ENCODE data around the gene CDK16. TPM values are rescaled to one million over a fixed set of nuclear protein-coding genes. Genes with fewer than 3 reads are reported as not detected.
"Not testable (repeated sequence)": the region's sequence is repeated elsewhere in the genome, so short reads cannot be mapped to it uniquely, and the experiment has no call there.

Gene CDK16
- polyA plus RNA-seq, 4 donors, result 48.9 to 75.8 (median 57.2) TPM

DNA sequence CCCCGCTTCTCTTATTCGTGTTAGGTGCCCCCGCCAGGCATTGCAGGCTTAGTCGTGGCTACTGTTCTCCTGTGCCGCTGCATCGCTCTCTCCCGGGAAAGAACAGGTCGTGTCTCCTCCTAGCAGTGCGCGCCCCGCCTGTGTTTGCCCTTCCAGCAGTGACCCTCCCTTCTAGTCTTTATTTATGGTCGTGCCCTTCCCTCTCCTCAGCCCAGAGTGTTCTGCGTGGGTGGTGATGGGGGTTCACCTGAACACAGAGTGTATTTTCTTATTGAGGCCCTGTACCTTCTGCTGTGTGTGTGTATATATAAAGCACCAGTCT, 29.5 kb downstream of the CDK16 start:
- 59 to 75% (median 73%) methylated on average over 12 to 13 of the region's 13 CpGs for WGBS, 3 donors

DNA sequence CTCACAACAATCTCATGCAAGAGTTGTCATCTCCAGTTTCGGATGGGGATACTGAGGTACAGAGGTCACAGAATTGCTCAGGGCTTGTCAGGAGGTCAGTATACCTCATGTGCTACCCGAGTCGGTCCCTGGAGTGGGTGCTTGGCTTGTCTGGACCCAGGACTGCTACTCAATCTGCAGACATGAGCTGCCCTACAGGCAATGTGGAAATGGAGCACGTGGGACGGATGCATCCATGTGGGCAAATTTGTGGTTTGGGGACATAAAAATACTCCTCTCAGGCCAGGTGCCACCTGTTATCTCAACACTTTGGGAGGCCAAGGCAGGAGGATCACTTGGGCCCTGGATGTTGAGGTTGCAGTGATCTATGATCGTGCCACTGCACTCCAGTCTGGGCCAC, 30.1 kb downstream of the CDK16 start:
- FAIRE-seq, result no peak
- WGBS, 3 donors, result 80 to 88% (median 87%) methylated on average over 6 of the region's 6 CpGs

More for the DNA sequence above, 29.5 kb downstream of the CDK16 start:
- Histone ChIP-seq H3K4me3 (ENCODE audit: low read depth in 1 of 3, low read length in 3 of 3) (no peak overlapping the region), H3K4me1 (ENCODE audit: control insufficient read depth in 3 of 3, insufficient read depth in 2 of 3, low read depth in 1 of 3, low read length in 2 of 3) (no peaks in the 10 kb centered on the region), H3K27me3 (ENCODE audit: control insufficient read depth in 3 of 3, insufficient read depth in 3 of 3, low read length in 3 of 3) (no peaks in the 10 kb centered on the region), H3K9me3 (ENCODE audit: control insufficient read depth in 2 of 2, insufficient read depth in 1 of 2, low read depth in 1 of 2, low read length in 1 of 2) (no peaks in the 10 kb centered on the region), H3K27ac (ENCODE audit: low read depth in 1 of 3, low read length in 2 of 3) (no peak overlapping the region), H3K36me3 (ENCODE audit: control insufficient read depth in 3 of 3, insufficient read depth in 2 of 3, low read depth in 1 of 3, low read length in 3 of 3) (peaks cover 0 to 43% (median 6%) of the 10 kb centered on the region in 3 donors)
- no peak for DNase-seq
- no peak for FAIRE-seq

DNA sequence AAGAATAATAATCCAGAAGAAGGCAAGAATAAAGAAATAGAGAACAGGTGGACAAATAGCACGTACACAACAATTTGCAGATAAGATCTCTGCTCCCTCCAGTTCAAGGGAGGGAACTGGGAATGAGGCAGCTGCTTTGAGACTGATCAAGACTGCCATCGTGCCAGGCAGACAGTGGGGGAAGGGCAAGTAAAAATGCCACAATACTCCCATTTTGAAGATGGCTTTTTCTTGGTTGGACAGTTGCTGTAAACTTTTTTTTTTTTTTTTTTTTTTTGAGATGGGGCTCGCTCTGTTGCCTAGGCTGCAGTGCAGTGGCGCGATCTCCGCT, 31.5 kb downstream of the CDK16 start:
- WGBS, 3 donors, result 47 to 87% (median 81%) methylated on average over 3 to 6 of the region's 6 CpGs
- no peak overlapping the region for H3K4me3 ChIP-seq (ENCODE audit: low read depth in 1 of 3, low read length in 3 of 3)
- no peak overlapping the region for H3K27ac ChIP-seq (ENCODE audit: low read depth in 1 of 3, low read length in 2 of 3)
- no peak for FAIRE-seq
- H3K36me3 ChIP-seq (ENCODE audit: control insufficient read depth in 3 of 3, insufficient read depth in 2 of 3, low read depth in 1 of 3, low read length in 3 of 3), result peaks cover 0 to 27% (median 4%) of the 10 kb centered on the region in 3 donors
- H3K4me1 ChIP-seq (ENCODE audit: control insufficient read depth in 3 of 3, insufficient read depth in 2 of 3, low read depth in 1 of 3, low read length in 2 of 3), result no peaks in the 10 kb centered on the region
- H3K9me3 ChIP-seq (ENCODE audit: control insufficient read depth in 2 of 2, insufficient read depth in 1 of 2, low read depth in 1 of 2, low read length in 1 of 2), result no peaks in the 10 kb centered on the region
- no peaks in the 10 kb centered on the region for H3K27me3 ChIP-seq (ENCODE audit: control insufficient read depth in 3 of 3, insufficient read depth in 3 of 3, low read length in 3 of 3)
- DNase-seq, result no peak

More for the DNA sequence above, 30.1 kb downstream of the CDK16 start:
- Histone ChIP-seq H3K27ac (ENCODE audit: low read depth in 1 of 3, low read length in 2 of 3) (no peak overlapping the region), H3K9me3 (ENCODE audit: control insufficient read depth in 2 of 2, insufficient read depth in 1 of 2, low read depth in 1 of 2, low read length in 1 of 2) (no peaks in the 10 kb centered on the region), H3K4me1 (ENCODE audit: control insufficient read depth in 3 of 3, insufficient read depth in 2 of 3, low read depth in 1 of 3, low read length in 2 of 3) (no peaks in the 10 kb centered on the region), H3K4me3 (ENCODE audit: low read depth in 1 of 3, low read length in 3 of 3) (no peak overlapping the region), H3K27me3 (ENCODE audit: control insufficient read depth in 3 of 3, insufficient read depth in 3 of 3, low read length in 3 of 3) (no peaks in the 10 kb centered on the region), H3K36me3 (ENCODE audit: control insufficient read depth in 3 of 3, insufficient read depth in 2 of 3, low read depth in 1 of 3, low read length in 3 of 3) (peaks cover 0 to 38% (median 6%) of the 10 kb centered on the region in 3 donors)
- DNase-seq, result no peak

DNA sequence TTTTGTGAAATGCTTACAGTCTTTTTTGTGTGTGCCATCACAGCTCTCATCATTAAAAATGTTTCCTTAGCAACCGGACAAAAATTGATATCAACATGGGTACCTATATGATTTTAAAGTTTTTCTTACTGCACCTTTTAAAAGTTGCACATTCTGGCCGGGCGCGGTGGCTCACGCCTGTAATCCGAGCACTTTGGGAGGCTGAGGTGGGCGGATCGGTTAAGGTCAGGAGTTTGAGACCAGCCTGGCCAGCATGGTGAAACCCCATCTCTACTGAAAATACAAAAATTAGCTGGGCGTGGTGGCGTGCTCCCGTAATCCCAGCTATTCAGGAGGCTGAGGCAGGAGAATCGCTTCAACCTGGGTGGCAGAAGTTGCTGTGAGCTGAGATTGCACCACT, 39.1 kb downstream of the CDK16 start:
- H3K9me3 ChIP-seq (ENCODE audit: control insufficient read depth in 2 of 2, insufficient read depth in 1 of 2, low read depth in 1 of 2, low read length in 1 of 2); H3K27ac ChIP-seq (ENCODE audit: low read depth in 1 of 3, low read length in 2 of 3); DNase-seq; H3K4me1 ChIP-seq (ENCODE audit: control insufficient read depth in 3 of 3, insufficient read depth in 2 of 3, low read depth in 1 of 3, low read length in 2 of 3); H3K27me3 ChIP-seq (ENCODE audit: control insufficient read depth in 3 of 3, insufficient read depth in 3 of 3, low read length in 3 of 3); H3K36me3 ChIP-seq (ENCODE audit: control insufficient read depth in 3 of 3, insufficient read depth in 2 of 3, low read depth in 1 of 3, low read length in 3 of 3); FAIRE-seq; H3K4me3 ChIP-seq (ENCODE audit: low read depth in 1 of 3, low read length in 3 of 3): not testable (repeated sequence)
- WGBS, 3 donors, result 87 to 89% (median 89%) methylated on average over 11 to 12 of the region's 12 CpGs

DNA sequence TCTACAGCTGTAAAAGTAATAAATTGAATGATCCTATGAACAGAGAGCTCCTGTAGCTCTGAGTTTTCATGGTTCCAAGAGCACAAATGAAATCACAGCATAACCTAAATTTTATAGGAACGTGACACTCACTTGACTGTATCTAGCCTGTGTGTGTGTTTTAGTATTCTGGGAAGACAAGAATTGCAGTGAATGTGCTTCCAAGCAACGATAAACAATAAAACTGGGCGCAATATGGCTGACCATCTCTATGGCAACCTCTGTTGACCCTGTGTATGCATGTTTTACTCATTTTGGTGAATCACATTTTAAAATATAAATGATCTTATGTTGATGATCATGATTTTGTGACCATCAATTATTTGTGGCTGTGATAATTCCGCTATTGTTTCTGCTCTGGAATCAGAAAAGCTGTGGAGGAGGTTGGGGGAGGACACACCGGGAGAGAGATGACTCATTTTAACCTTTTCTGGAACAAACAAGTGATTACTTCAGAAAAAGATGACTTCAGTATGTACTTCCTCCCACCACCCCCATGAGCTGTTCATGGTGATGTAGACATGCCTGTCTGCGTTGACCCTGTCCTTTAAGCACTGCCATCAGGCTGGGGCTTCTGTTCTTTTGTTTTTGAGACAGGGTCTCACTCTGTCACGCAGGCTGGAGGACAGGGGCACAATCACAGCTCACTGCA, 46.1 kb downstream of the CDK16 start:
- Histone ChIP-seq H3K27ac (ENCODE audit: low read depth in 1 of 3, low read length in 2 of 3) (no peak overlapping the region), H3K36me3 (ENCODE audit: control insufficient read depth in 3 of 3, insufficient read depth in 2 of 3, low read depth in 1 of 3, low read length in 3 of 3) (no peaks in the 10 kb centered on the region), H3K4me3 (ENCODE audit: low read depth in 1 of 3, low read length in 3 of 3) (no peak overlapping the region), H3K9me3 (ENCODE audit: control insufficient read depth in 2 of 2, insufficient read depth in 1 of 2, low read depth in 1 of 2, low read length in 1 of 2) (no peaks in the 10 kb centered on the region), H3K27me3 (ENCODE audit: control insufficient read depth in 3 of 3, insufficient read depth in 3 of 3, low read length in 3 of 3) (no peaks in the 10 kb centered on the region), H3K4me1 (ENCODE audit: control insufficient read depth in 3 of 3, insufficient read depth in 2 of 3, low read depth in 1 of 3, low read length in 2 of 3) (no peaks in the 10 kb centered on the region)
- FAIRE-seq, result no peak
- 64 to 76% (median 69%) methylated on average over 7 of the region's 7 CpGs for WGBS, 3 donors
- no peak for DNase-seq

DNA sequence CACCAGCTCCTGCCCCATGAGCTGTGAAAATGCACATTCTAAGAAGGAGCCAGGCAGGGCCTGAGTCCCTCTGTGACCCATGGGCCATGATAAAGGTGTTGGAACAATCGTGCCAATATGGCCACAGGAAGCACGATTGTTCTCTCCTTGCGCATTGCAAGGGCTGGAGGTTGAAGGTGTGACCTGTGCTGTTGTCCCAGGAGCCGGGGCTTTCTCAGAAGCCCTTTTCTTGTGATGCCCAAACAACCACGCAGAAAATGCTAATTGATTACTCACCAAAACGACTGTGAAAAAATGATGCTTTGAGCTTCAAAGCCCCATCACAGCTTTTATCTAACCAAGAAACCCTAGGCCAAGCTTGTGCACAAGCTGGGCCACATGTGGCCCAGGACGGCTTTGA, 48.2 kb downstream of the CDK16 start:
- H3K4me1 ChIP-seq (ENCODE audit: control insufficient read depth in 3 of 3, insufficient read depth in 2 of 3, low read depth in 1 of 3, low read length in 2 of 3), result no peaks in the 10 kb centered on the region
- 72 to 85% (median 81%) methylated on average over 6 to 7 of the region's 7 CpGs for WGBS, 3 donors
- H3K27ac ChIP-seq (ENCODE audit: low read depth in 1 of 3, low read length in 2 of 3), result no peak overlapping the region
- no peak overlapping the region for H3K4me3 ChIP-seq (ENCODE audit: low read depth in 1 of 3, low read length in 3 of 3)
- FAIRE-seq (no peak), DNase-seq (no peak)
- H3K9me3 ChIP-seq (ENCODE audit: control insufficient read depth in 2 of 2, insufficient read depth in 1 of 2, low read depth in 1 of 2, low read length in 1 of 2), result no peaks in the 10 kb centered on the region
- no peaks in the 10 kb centered on the region for H3K27me3 ChIP-seq (ENCODE audit: control insufficient read depth in 3 of 3, insufficient read depth in 3 of 3, low read length in 3 of 3)
- no peaks in the 10 kb centered on the region for H3K36me3 ChIP-seq (ENCODE audit: control insufficient read depth in 3 of 3, insufficient read depth in 2 of 3, low read depth in 1 of 3, low read length in 3 of 3)

DNA sequence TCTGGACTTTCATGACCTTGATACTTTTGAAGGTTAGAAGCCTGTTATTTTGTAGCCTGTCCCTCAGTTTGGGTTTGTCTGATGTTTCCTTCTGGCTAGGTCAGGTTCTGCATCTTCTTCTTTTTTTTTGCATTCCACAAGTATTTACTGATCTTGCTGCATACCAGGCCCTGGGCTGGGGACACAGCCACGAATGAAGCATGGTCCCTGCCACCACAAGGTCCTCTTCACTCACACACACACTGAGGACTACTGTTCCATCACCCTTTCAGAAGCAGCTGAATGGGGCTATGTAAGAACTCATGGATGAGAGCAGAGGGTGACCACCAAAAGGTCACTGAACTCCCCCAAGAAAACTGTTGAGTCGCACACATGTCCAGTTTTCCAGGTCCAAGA, 53.5 kb downstream of the CDK16 start:
- H3K27ac ChIP-seq (ENCODE audit: low read depth in 1 of 3, low read length in 2 of 3), result no peak overlapping the region
- no peaks in the 10 kb centered on the region for H3K4me1 ChIP-seq (ENCODE audit: control insufficient read depth in 3 of 3, insufficient read depth in 2 of 3, low read depth in 1 of 3, low read length in 2 of 3)
- H3K36me3 ChIP-seq (ENCODE audit: control insufficient read depth in 3 of 3, insufficient read depth in 2 of 3, low read depth in 1 of 3, low read length in 3 of 3), result no peaks in the 10 kb centered on the region
- H3K27me3 ChIP-seq (ENCODE audit: control insufficient read depth in 3 of 3, insufficient read depth in 3 of 3, low read length in 3 of 3), result no peaks in the 10 kb centered on the region
- no peaks in the 10 kb centered on the region for H3K9me3 ChIP-seq (ENCODE audit: control insufficient read depth in 2 of 2, insufficient read depth in 1 of 2, low read depth in 1 of 2, low read length in 1 of 2)
- no peak overlapping the region for H3K4me3 ChIP-seq (ENCODE audit: low read depth in 1 of 3, low read length in 3 of 3)
- FAIRE-seq, result no peak
- DNase-seq, result no peak
- WGBS, 3 donors, result 67 to 71% (median 69%) methylated on average over 2 of the region's 2 CpGs

DNA sequence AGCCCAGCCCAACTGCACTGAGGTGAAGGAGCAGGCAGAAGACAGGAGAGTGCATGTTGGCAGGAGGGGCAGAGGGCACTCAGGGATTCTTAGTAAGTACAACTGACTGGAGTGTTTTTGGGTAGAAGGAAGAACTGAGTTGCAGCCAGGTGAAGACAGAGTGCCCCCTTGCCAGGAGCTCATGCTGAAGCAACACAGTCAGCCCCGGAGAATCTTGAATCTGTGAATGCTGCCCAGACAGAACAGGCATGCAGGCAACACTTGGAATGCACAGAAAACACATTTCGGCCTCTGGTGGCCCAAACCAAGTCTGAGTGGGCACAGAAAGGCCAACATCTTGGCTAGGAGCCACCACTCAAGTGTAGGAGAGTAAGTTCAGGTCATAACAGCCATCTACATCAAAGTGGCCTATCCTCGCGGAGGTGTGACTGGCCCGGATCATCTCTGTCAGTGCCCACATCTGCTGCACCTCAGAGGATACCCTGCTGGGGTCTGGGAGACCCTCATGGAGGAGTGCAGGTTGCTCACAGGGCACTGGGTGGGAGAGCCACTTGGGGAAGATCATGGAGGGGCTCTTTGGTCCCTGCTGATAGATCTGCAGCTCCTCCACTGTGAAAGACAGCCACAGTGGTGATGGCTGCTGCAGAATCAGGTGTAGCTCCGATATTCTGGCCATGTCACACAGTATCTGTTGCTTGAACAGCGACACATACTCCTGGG, 54.7 kb downstream of the CDK16 start:
- no peaks in the 10 kb centered on the region for H3K27me3 ChIP-seq (ENCODE audit: control insufficient read depth in 3 of 3, insufficient read depth in 3 of 3, low read length in 3 of 3)
- DNase-seq (no peak), FAIRE-seq (no peak)
- H3K9me3 ChIP-seq (ENCODE audit: control insufficient read depth in 2 of 2, insufficient read depth in 1 of 2, low read depth in 1 of 2, low read length in 1 of 2), result no peaks in the 10 kb centered on the region
- no peak overlapping the region for H3K27ac ChIP-seq (ENCODE audit: low read depth in 1 of 3, low read length in 2 of 3)
- H3K4me3 ChIP-seq (ENCODE audit: low read depth in 1 of 3, low read length in 3 of 3), result no peak overlapping the region
- no peaks in the 10 kb centered on the region for H3K4me1 ChIP-seq (ENCODE audit: control insufficient read depth in 3 of 3, insufficient read depth in 2 of 3, low read depth in 1 of 3, low read length in 2 of 3)
- WGBS, 3 donors, result 71 to 92% (median 72%) methylated on average over 7 of the region's 7 CpGs
- H3K36me3 ChIP-seq (ENCODE audit: control insufficient read depth in 3 of 3, insufficient read depth in 2 of 3, low read depth in 1 of 3, low read length in 3 of 3), result no peaks in the 10 kb centered on the region

DNA sequence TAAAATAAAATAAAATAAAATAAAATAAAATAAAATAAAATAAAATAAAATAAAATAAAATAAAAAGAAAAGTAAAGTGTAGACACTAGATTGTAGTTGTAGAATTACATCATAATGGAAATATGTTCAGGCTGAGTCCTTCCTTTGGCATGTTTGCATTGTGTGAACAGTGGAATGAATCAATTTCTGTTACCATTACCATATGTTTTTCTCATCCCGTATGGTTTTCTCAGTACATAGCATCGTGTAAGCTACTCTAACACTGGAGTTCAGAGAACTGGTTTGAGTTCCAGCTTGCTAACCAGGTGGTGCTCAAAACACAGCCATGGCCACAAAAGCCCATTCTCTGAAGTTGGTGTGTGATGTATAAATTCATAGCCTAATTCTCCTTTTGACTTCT, 60.2 kb downstream of the CDK16 start:
- Histone ChIP-seq H3K27me3 (ENCODE audit: control insufficient read depth in 3 of 3, insufficient read depth in 3 of 3, low read length in 3 of 3) (no peaks in the 10 kb centered on the region), H3K9me3 (ENCODE audit: control insufficient read depth in 2 of 2, insufficient read depth in 1 of 2, low read depth in 1 of 2, low read length in 1 of 2) (no peaks in the 10 kb centered on the region), H3K27ac (ENCODE audit: low read depth in 1 of 3, low read length in 2 of 3) (no peak overlapping the region), H3K4me1 (ENCODE audit: control insufficient read depth in 3 of 3, insufficient read depth in 2 of 3, low read depth in 1 of 3, low read length in 2 of 3) (no peaks in the 10 kb centered on the region), H3K36me3 (ENCODE audit: control insufficient read depth in 3 of 3, insufficient read depth in 2 of 3, low read depth in 1 of 3, low read length in 3 of 3) (no peaks in the 10 kb centered on the region), H3K4me3 (ENCODE audit: low read depth in 1 of 3, low read length in 3 of 3) (no peak overlapping the region)
- DNase-seq, result no peak
- FAIRE-seq, result no peak
- 61 to 69% (median 62%) methylated on average over 2 of the region's 2 CpGs for WGBS, 3 donors

All from small intestine (tissue), 7 donors.